ENCODE data around the gene RANBP3.
A peak's percentile ranks its signal among the peaks of the same experiment; 100 is the strongest.

Gene RANBP3

DNA sequence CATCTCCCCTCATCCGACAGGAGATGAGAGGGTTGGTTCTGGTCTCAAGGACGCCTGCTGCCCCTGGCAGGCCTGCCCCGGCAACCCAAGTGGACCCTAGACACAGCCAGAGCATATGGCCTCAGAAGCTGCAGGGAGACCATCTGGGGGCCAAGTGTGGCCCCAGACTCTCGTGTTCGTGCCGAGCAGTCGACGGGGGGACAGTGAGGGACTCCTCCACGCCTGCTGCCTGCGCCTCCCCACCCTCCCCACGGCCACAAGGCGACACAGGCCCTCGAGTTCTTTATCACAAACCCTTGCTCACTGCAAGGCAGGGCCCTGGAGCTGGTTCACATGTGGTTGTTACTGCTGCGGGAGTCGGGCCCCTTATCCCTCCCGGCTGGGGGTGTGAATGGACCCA is 54.6 kb downstream of the RANBP3 start:
- no peak for DNase-seq

DNA sequence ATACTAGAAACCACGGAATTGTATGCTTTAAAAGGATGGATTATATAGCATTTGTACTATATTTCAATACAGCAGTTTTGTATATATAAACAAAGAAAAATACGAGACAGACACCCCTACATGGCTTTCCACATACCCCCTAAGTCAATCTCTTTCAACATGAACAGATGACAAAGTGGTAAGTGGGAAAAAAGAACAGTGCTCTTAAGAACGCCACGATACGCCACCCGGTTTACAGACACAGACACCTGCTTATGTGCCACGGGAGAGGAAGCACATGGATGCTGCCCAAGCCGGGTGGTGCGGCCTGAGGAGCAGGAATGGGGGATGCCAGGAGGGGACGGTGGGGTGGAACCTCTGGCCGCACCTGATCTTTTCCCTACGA is 55.8 kb downstream of the RANBP3 start:
- DNase-seq = no peak

DNA sequence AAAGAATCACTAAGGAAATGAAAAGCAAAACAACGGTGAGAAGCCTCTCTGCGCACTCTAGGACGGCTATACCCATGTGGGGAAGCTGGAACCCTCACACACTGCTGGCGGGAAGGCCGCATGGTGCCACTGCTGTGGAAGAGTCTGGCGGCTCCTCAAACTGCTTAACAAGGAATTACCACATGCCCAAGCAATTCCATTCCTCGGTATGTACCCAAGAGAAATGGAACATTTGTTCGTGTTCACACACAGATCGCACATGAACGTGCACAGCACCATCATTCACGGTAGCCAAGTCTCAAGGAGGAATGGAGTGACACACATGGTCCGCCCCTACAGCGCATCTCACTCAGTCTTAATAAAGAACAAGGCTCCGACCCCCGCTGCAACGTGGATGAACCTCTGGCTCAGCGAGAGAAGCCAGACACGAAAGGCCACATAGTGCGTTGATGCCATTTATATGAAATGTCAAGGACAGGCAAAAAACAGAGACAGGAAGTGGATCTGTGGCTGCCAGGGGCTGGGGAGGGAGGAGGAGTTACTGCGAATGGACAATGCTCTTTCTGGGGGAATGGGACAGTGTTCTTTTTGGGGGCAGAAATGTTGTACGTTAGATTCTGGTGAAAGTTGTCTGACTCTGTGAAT is 56.3 kb downstream of the RANBP3 start:
- DNase-seq = no peak

DNA sequence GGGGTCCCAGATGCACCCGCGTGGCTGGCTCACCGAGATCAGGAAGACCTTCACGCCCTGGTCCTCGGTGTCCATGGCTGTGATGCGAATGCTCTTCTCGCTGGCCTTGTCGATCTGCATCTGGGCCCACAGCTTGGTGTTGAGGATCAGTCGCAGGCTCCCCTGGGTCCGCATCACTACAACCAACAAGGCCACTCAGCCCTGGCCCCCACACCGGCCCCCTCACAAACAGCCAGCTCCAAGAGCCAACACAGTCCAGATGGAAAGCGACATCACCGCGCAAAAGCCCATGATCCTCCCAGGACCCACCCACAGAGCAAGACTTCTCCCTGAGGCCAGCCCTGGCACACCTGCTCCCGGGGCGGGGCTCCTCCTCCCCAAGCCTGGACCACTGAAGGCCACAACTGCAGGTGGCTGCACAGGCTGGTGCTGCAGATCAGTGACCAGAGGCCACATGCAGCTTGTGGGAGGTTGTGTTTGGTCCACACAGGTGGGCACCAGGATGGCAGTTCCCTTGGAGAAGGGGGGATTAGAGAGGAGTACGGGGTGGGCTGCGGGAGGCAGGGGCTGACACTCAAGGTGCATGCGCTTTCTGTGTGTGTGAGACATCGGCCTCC is 59.4 kb downstream of the RANBP3 start:
- DNase-seq = no peak

DNA sequence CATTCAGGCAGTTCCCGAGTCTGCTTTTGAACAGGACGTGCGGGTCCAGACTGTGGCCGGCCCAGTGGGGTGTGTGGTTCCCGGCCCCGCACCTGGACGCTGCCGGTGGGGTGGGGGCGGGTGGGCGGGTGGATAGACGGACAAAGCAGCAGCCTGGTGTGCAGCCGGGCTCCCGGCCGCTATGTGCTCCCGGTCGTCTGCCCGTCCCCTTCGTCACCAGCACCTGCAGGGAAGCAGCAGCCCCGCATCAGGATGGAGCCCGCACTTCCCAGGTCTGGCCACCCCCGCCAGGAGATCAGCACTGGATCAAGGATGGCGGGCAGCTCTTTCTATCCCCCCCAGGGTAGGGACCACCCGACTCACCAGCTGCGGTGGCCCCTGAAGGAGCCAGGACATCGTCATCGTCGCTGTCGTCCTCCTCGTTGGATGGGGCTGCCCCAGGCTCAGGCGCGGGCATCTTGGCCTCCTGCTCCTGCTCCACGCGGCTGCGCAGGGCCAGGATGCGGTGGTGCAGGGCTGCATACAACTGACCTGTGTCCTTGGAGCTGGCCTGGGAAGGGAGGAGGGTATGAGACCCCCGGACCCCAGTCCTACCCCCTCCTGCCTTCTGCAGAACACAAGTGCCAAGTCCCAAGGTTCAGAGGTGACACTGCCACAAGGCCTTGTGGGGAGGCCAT is 60.4 kb downstream of the RANBP3 start:
- no peak for DNase-seq

DNA sequence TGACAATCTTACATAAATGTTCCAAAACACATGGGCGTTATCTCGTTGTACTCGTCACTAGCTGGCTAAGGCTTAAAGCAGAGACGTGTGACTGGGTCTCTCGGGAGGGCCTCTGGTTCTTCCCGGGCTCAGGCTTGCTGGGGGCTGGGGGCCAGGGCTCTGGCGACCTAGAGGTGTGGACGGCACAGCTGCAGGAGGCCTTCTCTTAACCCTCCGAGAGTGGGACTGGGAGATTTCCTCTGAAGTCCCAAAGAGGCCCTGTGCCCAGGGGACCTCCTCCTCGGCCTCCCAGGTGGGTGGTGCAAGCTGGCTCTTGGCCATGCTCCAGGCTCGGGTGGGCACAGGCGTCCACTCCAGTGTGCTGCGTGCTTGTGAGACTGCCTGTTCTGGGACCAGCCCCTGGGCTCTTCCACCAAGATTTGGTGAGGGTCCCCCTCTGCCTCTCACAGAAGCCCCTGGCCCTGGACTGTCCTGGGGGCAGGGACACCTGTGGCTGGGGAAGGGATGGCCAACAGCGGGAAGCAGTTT is 61.7 kb downstream of the RANBP3 start:
- DNase-seq = no peak

DNA sequence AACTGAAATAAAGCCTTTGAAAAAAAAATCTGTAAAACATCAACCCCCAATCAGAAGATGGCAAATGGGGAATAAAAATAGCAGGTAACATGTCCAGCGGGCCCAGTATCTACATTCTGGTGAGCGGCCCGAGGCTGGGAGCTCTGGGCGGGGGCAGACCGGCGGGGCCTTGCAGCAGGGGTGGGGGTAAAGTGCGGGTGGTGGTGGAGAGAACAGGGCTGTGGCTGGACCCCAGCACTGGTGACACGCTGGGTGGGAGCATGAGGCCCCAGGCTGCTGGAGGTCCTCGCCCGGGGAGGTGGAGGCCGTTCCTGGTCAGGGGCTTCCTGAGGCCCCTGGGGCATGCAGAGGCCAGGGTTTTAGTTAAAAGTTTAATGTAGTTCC is 62.2 kb downstream of the RANBP3 start:
- no peak for DNase-seq

DNA sequence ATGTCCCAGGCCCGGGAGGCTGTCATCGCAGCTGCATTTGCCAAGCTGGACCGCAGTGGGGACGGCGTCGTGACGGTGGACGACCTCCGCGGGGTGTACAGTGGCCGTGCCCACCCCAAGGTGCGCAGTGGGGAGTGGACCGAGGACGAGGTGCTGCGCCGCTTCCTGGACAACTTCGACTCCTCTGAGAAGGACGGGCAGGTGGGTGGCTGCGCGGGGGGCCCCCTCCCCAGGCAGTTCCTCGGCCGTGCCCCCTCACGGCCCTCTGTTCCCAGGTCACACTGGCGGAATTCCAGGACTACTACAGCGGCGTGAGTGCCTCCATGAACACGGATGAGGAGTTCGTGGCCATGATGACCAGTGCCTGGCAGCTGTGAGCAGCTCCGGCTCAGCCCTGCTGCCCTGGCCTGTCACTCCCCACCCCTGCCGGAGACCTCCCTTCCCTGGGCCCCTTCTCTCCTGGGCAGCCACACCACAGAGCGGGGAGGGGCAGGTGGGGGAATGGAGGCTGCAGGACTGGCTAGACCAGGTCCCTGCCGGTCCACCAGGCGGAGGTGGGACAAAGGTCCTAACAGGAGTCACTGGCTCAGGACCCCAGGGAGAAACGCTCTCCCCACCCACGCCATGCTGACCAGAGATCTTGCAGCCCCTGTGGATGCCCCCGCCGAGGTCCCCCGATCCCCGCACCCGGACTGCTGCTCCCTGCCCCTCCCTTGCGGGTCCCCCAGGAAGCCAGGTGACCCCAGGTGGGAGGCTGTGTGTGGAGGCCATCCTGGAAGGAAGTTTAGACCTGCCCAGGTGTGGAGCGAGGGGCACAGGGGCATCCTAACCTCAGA is 62.8 kb downstream of the RANBP3 start:
- no peak for DNase-seq

DNA sequence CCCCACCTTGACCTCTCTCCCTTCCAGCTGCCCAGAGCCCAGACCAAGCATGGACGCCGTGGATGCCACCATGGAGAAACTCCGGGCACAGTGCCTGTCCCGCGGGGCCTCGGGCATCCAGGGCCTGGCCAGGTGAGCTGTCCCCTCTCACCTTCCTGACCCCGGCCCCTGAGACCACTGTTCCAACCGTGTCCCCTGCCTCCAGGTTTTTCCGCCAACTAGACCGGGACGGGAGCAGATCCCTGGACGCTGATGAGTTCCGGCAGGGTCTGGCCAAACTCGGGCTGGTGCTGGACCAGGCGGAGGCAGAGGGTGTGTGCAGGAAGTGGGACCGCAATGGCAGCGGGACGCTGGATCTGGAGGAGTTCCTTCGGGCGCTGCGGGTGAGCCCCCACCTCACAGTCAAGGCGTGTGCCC is 63.6 kb downstream of the RANBP3 start:
- no peak for DNase-seq

DNA sequence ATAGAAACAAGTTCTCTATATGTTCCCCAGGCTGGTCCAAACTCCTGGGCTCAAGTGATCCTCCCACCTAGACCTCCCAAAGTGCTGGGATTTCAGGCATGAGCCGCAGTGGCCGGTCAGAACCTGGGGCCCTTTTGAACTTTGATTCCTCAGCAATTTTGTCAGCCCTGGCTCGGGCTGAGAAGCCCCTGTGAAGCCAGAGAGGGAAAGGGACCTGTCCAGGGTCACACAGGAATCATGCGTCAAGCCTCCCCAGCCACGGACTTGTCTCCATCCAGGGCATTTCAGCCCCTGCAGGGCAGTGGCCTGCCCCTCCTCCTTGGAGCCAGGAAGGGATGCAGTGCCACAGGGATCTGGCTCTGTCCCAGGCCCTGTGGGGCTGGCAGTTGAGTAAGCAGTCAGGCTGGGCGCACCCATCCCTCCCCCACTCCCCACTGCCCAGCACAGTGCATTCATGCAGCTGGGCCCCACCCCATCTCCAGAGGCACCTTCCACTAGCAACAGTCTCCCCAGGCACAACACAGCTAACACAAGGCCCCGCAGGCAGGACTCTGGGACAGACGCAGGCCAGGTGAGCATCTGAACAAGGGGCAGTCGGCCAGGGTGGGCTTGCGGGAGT is 64.1 kb downstream of the RANBP3 start, which contains the start of gene CAPS:
Gene CAPS, plus strand, starts transcription at position 516 of the 619 bp plus-strand sequence. CDS start 153 bp downstream, outside the sequence.
- no peak for DNase-seq

DNA sequence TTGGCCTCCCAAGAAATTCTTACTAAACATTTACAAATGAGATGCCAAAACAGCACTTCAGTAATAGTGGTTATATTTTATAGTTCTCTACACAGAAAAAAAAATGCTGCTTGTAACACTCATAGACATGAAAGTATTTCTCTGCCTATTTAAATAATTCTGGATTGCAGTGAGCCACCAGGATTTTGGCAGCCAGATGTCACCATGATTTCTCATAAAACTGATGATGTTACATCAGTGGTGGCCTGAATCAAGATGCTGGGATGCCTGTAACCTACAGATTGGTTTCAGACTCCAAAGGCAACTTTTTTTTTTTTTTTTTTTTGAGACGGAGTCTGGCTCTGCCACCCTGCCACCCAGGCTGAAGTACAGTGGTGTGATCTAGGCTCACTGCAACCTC is 66.6 kb downstream of the RANBP3 start:
- no peak for DNase-seq

DNA sequence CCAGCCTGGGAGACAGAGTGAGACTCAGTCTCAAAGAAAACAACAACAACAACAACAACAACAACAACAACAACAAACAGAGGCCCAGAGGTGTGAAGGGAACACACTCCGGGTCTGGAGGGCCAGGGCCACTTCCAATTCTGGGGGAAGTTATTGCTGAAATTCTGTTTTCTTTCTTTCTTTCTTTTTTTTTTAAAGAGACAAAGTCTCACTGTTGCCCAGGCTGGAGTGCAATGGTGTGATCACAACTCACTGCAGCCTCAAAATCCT is 67.4 kb downstream of the RANBP3 start:
- no peak for DNase-seq

DNA sequence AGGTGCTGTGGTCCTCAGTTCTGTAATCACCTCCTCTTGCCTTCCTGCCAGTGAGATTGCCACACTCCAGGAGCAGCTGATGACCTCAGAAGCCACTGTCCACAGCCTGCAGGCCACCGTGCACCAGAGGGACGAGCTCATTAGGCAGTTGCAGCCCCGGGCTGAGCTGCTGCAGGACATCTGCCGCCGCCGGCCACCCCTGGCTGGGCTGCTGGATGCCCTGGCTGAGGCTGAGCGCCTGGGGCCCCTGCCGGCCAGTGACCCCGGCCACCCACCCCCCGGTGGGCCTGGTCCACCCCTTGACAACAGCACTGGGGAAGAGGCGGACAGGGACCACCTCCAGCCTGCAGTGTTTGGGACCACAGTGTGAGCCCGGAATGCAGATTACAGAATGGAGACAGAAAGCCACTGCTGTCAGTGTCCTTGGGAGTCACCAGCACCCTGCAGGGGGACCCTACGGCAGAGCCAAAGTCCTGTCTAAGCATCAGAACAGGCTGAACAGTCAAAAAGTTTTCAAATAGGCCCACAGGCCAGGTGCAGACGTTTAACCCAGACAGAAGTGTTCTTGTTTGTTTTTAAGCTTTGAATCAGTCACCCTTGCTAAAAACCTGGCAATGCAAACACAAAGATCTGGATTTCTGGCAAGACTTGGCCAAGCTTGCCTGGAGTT is 69.0 kb downstream of the RANBP3 start:
- DNase-seq = no peak

DNA sequence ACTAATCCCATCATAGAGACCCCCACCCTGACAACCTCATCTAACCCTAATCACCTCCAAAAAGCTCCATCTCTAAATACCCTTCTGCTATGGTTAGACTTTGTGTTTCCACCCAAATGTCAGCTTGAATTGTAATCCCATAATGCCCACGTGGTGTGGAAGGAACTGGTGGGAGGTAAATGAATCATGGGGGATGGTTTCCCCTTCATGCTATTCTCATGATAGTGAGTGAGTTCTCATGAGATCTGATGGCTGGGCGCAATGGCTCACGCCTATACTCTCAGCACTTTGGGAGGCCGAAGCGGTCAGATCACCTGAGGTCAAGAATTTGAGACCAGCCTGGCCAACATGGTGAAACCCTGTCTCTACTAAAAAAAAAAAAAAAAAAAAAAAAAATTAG is 70.7 kb downstream of the RANBP3 start:
- DNase-seq = no peak

DNA sequence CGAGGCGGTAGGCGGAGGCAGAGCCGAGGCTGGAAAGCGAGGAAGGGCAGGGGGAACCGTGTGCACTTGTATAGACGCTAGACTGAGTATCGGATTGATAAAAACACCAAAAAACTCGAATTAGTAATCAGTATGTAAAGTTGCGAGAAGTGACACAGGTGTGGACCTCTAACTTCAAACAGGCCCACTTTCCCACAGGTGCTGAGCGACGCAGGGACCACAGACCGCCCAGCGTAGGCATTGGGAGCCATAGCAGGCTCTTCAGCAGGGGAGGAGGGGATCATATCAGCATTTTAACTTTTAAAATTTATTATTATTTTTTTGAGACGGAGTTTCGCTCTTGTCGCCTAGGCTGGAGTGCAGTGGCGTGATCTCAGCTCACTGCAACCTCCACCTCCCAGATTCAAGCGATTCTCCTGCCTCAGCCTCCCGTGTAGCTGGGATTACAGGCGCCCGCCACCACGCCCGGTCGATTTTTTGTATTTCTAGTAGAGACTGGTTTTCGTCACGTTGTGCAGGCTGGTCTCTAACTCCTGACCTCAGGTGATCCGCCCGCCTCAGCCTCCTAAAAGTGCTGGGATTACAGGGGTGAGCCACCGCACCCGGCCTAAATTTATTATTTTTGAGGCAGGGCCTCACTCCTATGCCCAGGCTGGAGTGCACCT is 72.7 kb downstream of the RANBP3 start:
- DNase-seq = no peak

DNA sequence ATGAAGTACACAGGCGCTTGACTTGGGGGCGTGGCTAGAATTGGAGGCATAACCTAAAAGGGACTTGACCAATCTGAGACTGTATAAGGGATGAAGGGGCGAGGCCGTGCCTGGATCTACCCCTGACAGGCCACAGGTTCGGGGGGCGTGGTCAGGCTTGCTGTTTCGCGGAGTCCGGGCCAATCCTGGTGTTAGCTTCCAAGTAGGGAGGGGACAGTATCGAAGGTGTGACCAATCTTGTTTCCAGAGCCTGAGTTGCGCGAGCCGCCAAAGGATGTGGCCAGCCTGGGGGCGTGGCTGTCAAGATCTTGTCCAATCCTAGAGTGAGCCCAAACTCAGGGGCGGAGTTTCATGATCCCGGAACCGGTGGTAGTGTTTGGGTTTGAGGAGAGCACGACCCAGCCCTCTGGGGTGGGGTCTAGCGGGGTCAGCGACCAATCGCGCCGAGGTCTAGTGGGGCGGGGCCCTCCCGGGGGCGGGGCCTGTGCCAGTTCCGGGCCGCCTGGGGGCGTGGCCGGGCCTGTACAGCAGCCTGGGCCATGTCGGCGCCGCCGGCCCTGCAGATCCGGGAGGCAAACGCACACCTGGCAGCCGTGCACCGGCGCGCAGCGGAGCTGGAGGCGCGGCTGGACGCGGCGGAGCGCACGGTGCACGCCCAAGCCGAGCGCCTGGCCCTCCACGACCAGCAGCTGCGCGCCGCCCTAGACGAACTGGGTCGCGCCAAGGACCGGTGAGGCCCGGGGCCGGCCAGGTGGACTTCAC is 73.4 kb downstream of the RANBP3 start, which contains the start of gene VMAC:
Gene VMAC, plus strand, starts transcription at position 521 of the 762 bp plus-strand sequence. Its CDS starts 19 bp downstream, at position 540.
- DNase-seq = peak; percentile 100

DNA sequence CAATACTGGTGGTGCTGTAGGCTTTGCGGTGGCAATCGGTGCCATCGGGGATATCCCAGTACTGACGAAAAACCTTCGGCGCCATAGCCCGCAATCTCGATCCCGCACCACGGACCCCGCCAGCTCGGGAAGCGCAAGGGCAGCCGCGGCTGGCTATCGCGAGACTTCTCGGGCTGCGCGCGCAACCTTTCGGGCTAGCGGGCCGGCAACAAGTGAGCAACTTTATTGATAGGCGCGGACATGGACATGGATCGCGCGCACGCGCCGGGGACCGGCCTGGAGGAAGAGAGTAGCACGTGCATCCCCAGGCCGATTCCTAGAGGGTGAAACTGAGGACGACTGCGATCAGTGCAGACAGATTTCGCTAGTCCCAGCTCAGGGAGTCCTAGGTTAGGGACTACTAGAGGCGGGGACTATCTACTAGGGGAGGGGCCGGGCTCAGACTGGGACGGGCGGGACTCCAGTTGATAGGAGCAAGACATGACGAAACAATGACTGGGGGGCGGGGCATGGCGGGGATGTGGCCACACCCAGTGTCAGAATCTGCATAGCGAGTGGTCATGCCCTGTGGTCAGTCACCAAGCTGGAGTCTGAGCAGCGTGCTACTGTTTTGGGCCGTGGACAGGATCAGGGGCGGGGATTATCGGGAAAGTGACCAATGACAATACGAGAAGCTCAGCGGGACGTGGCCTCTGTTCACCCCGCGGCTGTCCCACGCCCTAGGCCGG is 74.2 kb downstream of the RANBP3 start, which contains the start of gene NDUFA11:
Gene NDUFA11, minus strand, starts transcription at position 167 of the 728 bp plus-strand sequence. Its CDS starts 82 bp downstream, at position 85.
- DNase-seq = peak; percentile 97

DNA sequence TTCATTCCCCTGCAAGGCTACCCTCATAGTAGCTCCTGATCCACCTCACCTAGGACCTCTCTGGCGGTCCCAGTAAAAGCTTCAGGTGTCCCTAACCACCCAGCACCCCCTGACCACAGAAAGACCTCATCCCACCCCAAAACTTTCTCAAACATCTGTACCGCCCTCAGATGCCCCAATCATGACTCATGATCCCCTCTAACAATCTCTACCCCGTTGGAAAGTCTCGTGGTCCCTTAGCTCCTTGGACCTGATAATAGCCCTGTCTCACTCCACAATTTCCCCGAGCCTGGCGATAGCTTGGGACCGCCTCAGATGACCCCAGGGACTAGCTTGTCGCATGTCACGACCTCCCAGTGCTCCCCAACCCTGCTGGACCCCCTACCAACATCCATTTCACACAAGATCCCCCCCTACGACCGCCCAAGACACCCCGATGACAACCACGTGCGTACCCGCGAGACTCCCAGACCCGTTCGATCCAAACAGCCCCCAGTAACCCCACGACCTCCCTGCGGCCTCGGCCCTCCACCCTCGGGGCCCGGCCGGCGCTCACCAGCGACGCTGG is 74.8 kb downstream of the RANBP3 start:
- no peak for DNase-seq

DNA sequence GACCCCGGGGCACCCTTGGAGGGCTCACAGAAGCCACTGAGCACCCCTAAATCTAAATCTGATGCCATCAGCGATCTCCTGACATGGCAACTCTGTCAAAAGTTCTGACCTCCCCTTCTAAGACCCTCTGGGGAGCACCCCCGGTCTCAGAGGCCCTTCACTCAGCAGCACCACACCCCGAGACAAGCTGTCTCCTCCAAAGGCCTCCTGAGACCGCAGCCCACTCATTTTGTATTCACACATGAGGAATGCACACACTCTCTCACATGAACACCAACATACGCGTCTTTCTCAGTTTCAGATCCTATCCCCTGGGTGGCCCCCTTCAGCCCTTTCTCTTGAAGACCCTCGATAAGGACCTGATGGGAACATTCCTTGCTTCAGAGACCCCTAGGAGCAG is 77.0 kb downstream of the RANBP3 start:
- DNase-seq = no peak

Data from activated CD4-positive, alpha-beta T cell treated with anti-CD3 and anti-CD28 coated beads, Interleukin-2, amount 50 U/mL, for 4 hours (primary cell).